Stimulated activated CD4-positive, alpha-beta T cell treated with anti-CD3 and anti-CD28 coated beads, Interleukin-1b, Interleukin-23, amount 100 ng/mL, for 48 hours (primary cell): ENCODE results near the gene GRIN3B.
"Not testable (repeated sequence)": the region's sequence is repeated elsewhere in the genome, so short reads cannot be mapped to it uniquely, and the experiment has no call there.

Experiments
- DNase-seq: peaks from one replicate; pipeline ENCODE4 v3.0.0-alpha.2; 2020

The GRIN3B gene

GRCh38 chr19:1000095-1000494, at the start of gene GRIN3B:
TSS of gene GRIN3B (plus strand) at chr19:1000419. CDS start at chr19:1000438, 19 bp downstream.
- peak; percentile 69 for DNase-seq

- DNase-seq = no peak
These were observed 48.1 kb upstream of the GRIN3B start for GRCh38 chr19:952049-952679.

GRCh38 chr19:952680-953444, 47.4 kb upstream of the GRIN3B start:
- no peak for DNase-seq

- DNase-seq = no peak
These were observed 46.6 kb upstream of the GRIN3B start for GRCh38 chr19:953445-954271.

- no peak for DNase-seq
These were observed 45.9 kb upstream of the GRIN3B start for GRCh38 chr19:954272-954671.

- DNase-seq = no peak
These were observed 45.3 kb upstream of the GRIN3B start for GRCh38 chr19:954672-955494.

- no peak for DNase-seq
These were observed 44.1 kb upstream of the GRIN3B start for GRCh38 chr19:955803-956765.

GRCh38 chr19:956766-957440, 43.3 kb upstream of the GRIN3B start:
- DNase-seq = no peak

GRCh38 chr19:957578-957977, 42.6 kb upstream of the GRIN3B start:
- DNase-seq = not testable (repeated sequence)

- DNase-seq = peak; percentile 70
These were observed 41.0 kb upstream of the GRIN3B start for GRCh38 chr19:958967-959855.

GRCh38 chr19:960020-960419, 40.2 kb upstream of the GRIN3B start:
- no peak for DNase-seq

GRCh38 chr19:960601-960938, 39.6 kb upstream of the GRIN3B start:
- no peak for DNase-seq

GRCh38 chr19:961866-962620, 38.2 kb upstream of the GRIN3B start:
- no peak for DNase-seq

GRCh38 chr19:962683-963400, 37.4 kb upstream of the GRIN3B start:
- no peak for DNase-seq

GRCh38 chr19:963486-963951, 36.7 kb upstream of the GRIN3B start:
- no peak for DNase-seq

- DNase-seq = no peak
These were observed 36.1 kb upstream of the GRIN3B start for GRCh38 chr19:964116-964520.

GRCh38 chr19:964761-965694, 35.2 kb upstream of the GRIN3B start:
- no peak for DNase-seq
